Glutamatergic neuron (in vitro differentiated cells): ENCODE data around the gene SNX17. TPM values are rescaled to one million over a fixed set of nuclear protein-coding genes. Genes with fewer than 3 reads are reported as not detected.

Experiments used
- DNase-seq: peaks from one replicate; pipeline ENCODE4 v3.0.0; 2022
- H3K27ac Mint-ChIP-seq: one replicate; pipeline ENCODE4 v1.8.0; 2020; ENCODE audit warnings: mild to moderate bottlenecking, mixed read lengths, inconsistent platforms; ENCODE audit not compliant: unreplicated experiment
- H3K27me3 Mint-ChIP-seq: one replicate; pipeline ENCODE4 v1.8.0; 2020; ENCODE audit warnings: mild to moderate bottlenecking, moderate library complexity, mixed read lengths, inconsistent platforms; ENCODE audit not compliant: unreplicated experiment
- H3K36me3 Mint-ChIP-seq: one replicate; pipeline ENCODE4 v1.8.0; 2020; ENCODE audit warnings: mild to moderate bottlenecking, mixed read lengths, inconsistent platforms; ENCODE audit not compliant: unreplicated experiment
- H3K4me1 Mint-ChIP-seq: one replicate; pipeline ENCODE4 v1.8.0; 2020; ENCODE audit warnings: mild to moderate bottlenecking, low read depth, mixed read lengths, inconsistent platforms; ENCODE audit not compliant: unreplicated experiment
- H3K4me3 Mint-ChIP-seq: one replicate; pipeline ENCODE4 v1.8.0; 2020; ENCODE audit warnings: mild to moderate bottlenecking, mixed read lengths, inconsistent platforms; ENCODE audit not compliant: unreplicated experiment
- H3K9me3 Mint-ChIP-seq: one replicate; pipeline ENCODE4 v1.8.0; 2020; ENCODE audit warnings: mild to moderate bottlenecking, moderate library complexity, mixed read lengths, inconsistent platforms; ENCODE audit not compliant: unreplicated experiment
- total RNA-seq: library from RNA; stranded (reverse); fragmentation: NEBNext Ultra II Directional; extraction: Animal tissue kit (Norgen Biotek cat#: 25700); gene quantifications from one replicate; pipeline ENCODE4 v1.2.1, GENCODE V29; 2021; ENCODE audit not compliant: unreplicated experiment
- TF ChIP-seq, protein P1 (sequence below): fragments of 200-600 bp; sonication (generic); IDR thresholded peaks from one replicate; pipeline ENCODE4 v1.5.0; 2021; ENCODE audit not compliant: partially characterized antibody, unreplicated experiment

SNX17 gene
- total RNA-seq, 1 donor from 2014 or later: 72.5 TPM

DNA sequence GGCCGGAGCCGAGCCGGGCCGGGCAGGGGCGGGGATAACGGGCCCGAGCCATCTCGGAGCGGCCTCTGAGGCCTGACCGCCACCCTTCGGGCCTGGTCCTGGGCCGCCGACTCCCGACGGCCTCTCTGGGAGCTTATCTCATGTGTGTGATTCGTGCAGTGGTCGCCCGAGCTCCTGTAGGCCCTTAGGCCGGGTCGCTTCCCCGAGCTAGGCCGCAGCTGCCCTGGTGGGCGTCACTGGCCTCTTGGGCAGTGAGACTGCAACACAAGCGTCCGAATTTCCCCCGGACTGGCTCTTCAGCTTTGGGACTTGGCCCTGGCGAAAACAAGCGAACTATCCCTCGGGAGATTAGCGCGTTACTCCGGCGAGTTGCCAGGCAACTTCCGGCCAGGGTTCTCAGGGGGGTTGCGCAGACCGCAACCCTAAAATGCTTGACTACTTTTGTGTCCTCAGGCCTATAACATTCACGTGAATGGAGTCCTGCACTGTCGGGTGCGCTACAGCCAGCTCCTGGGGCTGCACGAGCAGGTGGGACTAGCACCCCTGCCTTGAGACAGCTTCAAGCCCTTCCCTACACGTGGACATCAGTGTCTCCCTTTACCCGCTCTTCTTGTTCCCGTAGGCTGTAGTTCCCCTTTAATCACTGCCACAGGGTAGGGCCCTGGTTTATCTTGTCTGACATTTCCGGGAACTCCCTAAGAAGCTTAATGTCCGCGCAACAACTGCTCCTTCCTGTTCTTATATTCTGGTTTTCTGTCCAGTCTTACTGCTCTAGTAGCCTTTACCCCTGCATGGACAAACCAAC is 602 bp downstream of the SNX17 start:
- H3K27ac Mint-ChIP-seq: peak overlapping the region; percentile 85
- H3K36me3 Mint-ChIP-seq: peaks cover 6% of the 10 kb centered on the region
- H3K27me3 Mint-ChIP-seq: peaks cover 8% of the 10 kb centered on the region
- peak; percentile 49 for DNase-seq
- TF ChIP-seq, protein P1, sequence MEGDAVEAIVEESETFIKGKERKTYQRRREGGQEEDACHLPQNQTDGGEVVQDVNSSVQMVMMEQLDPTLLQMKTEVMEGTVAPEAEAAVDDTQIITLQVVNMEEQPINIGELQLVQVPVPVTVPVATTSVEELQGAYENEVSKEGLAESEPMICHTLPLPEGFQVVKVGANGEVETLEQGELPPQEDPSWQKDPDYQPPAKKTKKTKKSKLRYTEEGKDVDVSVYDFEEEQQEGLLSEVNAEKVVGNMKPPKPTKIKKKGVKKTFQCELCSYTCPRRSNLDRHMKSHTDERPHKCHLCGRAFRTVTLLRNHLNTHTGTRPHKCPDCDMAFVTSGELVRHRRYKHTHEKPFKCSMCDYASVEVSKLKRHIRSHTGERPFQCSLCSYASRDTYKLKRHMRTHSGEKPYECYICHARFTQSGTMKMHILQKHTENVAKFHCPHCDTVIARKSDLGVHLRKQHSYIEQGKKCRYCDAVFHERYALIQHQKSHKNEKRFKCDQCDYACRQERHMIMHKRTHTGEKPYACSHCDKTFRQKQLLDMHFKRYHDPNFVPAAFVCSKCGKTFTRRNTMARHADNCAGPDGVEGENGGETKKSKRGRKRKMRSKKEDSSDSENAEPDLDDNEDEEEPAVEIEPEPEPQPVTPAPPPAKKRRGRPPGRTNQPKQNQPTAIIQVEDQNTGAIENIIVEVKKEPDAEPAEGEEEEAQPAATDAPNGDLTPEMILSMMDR: no peak
- H3K4me1 Mint-ChIP-seq: peaks cover 15% of the 10 kb centered on the region
- H3K4me3 Mint-ChIP-seq: peak overlapping the region; percentile 95
- H3K9me3 Mint-ChIP-seq: peaks cover 18% of the 10 kb centered on the region

DNA sequence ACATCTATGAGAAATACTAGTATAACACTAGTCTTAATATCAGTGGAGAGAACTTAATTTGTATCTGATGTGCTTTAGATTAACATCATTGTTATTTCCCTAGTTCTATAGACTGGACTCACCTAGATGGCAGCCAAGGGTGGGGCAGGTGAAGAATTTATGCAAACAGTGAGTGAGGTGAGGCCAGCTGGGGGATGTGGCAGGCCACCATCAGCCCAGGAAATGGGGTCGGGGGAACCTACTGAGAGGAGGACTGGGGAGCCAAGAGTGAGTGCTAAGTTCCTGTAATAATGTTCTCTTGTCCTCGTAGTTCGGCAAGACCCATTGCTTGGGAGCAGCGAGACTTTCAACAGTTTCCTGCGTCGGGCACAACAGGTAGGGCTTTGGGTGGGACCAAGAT is 2.5 kb downstream of the SNX17 start:
- peak overlapping the region; percentile 19 for H3K4me3 Mint-ChIP-seq
- H3K27me3 Mint-ChIP-seq: peaks cover 9% of the 10 kb centered on the region
- H3K36me3 Mint-ChIP-seq: peaks cover 6% of the 10 kb centered on the region
- H3K9me3 Mint-ChIP-seq: peaks cover 18% of the 10 kb centered on the region
- H3K27ac Mint-ChIP-seq: peak overlapping the region; percentile 30
- DNase-seq: no peak
- H3K4me1 Mint-ChIP-seq: peaks cover 15% of the 10 kb centered on the region
- TF ChIP-seq, protein P1: no peak

DNA sequence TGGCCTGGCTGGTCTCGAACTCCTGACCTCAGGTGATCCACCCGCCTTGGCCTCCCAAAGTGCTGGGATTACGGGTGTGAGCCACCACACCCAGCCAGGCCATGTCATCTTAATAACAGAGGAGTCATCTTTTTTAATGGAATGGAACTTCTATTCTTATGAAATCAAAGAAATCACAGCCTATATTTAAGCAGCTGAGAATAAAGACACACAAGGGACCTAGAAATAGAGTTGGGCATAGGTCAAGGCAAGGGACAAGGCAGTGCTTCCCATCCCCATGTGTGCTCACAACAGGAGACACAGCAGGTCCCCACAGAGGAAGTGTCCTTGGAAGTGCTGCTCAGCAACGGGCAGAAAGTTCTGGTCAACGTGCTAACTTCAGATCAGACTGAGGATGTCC is 3.2 kb downstream of the SNX17 start:
- DNase-seq: no peak
- Mint-ChIP-seq H3K9me3 (peaks cover 18% of the 10 kb centered on the region), H3K27me3 (peaks cover 9% of the 10 kb centered on the region), H3K4me3 (no peak overlapping the region), H3K27ac (no peak overlapping the region), H3K4me1 (peaks cover 17% of the 10 kb centered on the region), H3K36me3 (peaks cover 6% of the 10 kb centered on the region)
- TF ChIP-seq, protein P1: no peak

DNA sequence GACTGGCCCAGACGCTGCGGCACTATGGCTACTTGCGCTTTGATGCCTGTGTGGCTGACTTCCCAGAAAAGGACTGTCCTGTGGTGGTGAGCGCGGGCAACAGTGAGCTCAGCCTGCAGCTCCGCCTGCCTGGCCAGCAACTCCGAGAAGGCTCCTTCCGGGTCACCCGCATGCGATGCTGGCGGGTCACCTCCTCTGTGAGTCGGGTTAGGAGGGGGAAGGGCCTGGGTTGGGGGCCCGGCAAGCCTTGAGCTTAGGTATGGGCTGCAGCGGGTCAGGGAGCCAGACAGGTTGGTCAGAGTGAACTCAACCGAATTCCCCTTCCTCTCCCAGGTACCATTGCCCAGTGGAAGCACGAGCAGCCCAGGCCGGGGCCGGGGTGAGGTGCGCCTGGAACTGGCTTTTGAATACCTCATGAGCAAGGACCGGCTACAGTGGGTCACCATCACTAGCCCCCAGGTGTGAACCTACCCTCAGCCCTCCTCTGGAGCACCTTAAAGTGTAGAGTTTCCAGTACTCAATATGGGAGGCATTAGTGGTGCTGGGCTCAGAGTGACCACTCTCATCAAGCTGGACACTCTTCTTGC is 5.2 kb downstream of the SNX17 start:
- Mint-ChIP-seq H3K36me3 (peaks cover 6% of the 10 kb centered on the region), H3K4me1 (peaks cover 21% of the 10 kb centered on the region), H3K27me3 (peaks cover 10% of the 10 kb centered on the region), H3K9me3 (peaks cover 18% of the 10 kb centered on the region), H3K27ac (no peak overlapping the region), H3K4me3 (no peak overlapping the region)
- DNase-seq: no peak
- TF ChIP-seq, protein P1: no peak
